Measurements from ENCODE around the gene EPHA2.

- TF ChIP-seq POLR2A (IDR thresholded peaks at IDR 0.05; ENCODE audit: extremely low read depth, insufficient read length) (no peak), MYC (IDR thresholded peaks at IDR 0.05; ENCODE audit: low read depth, low read length) (no peak), MAX (IDR thresholded peaks at IDR 0.05; ENCODE audit: low read depth, low read length) (no peak), CTCF (IDR thresholded peaks at IDR 0.05; ENCODE audit: low read depth, low read length) (no peak)
These were observed 14.4 kb upstream of the EPHA2 start for GRCh38 chr1:16170283-16170673.
